ENCODE results near the gene PCID2. TPM values are rescaled to one million over a fixed set of nuclear protein-coding genes. Genes with fewer than 3 reads are reported as not detected.

Gene PCID2
- total RNA-seq, 2 donors from 2014 or later: 46.8 to 55.4 TPM

DNA sequence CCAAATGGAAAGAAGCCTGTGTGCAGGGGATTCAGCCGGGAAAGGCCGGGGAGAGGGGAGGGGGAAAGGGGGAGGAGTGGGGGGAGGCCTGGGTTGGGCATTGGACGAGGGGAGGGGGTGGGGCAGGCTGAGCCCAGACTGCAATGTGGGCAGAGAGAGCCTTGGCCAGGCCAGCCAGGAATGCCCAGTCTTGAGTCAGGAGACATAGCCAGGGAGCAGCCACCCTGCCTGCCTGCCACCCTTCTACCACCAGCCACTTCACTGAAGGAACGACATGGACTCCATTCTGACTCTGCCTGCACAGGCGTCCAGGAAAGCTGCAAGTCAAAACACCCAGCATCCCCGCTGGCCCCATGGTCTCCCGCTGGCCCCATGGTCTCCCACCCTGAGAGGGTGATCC lies 49.5 kb downstream of the PCID2 start:
- H3K36me3 ChIP-seq: no peaks in the 10 kb centered on the region
- H3K9me3 ChIP-seq: no peaks in the 10 kb centered on the region
- H3K4me1 ChIP-seq (ENCODE audit: control insufficient read depth in 1 of 2, low read depth in 2 of 2): no peaks in the 10 kb centered on the region
- H3K27ac ChIP-seq: no peak overlapping the region
- TF ChIP-seq, protein P1, sequence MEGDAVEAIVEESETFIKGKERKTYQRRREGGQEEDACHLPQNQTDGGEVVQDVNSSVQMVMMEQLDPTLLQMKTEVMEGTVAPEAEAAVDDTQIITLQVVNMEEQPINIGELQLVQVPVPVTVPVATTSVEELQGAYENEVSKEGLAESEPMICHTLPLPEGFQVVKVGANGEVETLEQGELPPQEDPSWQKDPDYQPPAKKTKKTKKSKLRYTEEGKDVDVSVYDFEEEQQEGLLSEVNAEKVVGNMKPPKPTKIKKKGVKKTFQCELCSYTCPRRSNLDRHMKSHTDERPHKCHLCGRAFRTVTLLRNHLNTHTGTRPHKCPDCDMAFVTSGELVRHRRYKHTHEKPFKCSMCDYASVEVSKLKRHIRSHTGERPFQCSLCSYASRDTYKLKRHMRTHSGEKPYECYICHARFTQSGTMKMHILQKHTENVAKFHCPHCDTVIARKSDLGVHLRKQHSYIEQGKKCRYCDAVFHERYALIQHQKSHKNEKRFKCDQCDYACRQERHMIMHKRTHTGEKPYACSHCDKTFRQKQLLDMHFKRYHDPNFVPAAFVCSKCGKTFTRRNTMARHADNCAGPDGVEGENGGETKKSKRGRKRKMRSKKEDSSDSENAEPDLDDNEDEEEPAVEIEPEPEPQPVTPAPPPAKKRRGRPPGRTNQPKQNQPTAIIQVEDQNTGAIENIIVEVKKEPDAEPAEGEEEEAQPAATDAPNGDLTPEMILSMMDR (IDR thresholded peaks at IDR 0.05): no peak
- ATAC-seq (ENCODE audit: insufficient number of reproducible peaks, low FRiP score, low read depth): no peak
- DNase-seq (ENCODE audit: low spot score): no peak
- no peak overlapping the region for H3K4me3 ChIP-seq
- H3K27me3 ChIP-seq (replicated peaks; ENCODE audit: insufficient read depth): no peaks in the 10 kb centered on the region

DNA sequence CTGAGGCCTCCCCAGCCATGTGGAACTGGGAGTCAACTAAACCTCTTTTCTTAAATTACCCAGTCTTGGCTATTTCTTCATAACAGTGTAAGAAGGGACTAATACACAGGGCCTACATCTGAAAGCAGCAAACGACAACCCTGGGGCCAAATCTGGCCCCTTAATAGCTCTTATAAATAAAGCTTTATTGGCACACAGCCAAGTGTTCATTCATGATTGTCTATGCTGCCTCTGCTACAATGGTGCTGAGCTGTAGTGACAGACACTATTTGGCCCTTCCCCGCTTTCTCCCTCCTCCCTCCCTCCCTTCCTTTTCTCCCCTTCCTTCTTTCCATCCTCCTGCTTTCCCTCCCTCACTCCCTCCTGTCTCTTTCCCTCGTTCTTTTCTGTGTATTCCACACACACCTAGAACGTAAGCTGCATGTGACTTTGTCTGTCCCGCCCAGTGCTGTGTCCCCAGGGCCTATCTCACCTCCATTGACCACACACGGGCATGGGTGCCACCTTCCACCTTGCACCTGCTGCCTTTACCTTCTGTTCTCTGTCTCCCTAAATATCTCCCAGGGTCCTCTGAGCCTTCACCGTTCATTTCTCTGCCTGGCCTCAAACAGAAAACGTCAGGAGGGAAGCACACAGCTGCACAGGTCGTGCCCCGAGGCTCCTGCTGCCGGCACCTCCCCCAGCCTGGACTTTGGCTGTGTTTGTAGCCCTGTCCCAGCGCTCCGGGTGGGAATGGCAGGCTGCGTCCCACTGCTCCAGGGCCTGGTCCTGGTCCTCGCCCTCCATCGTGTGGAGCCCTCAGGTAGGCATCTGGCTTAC lies 50.3 kb downstream of the PCID2 start, which contains the start of gene PROZ:
TSS of gene PROZ (plus strand) at position 720 of the 819 bp plus-strand sequence. CDS start at position 733, 13 bp downstream.
- H3K27me3 ChIP-seq (replicated peaks; ENCODE audit: insufficient read depth): no peaks in the 10 kb centered on the region
- peaks cover 1 to 5% of the 10 kb centered on the region in 2 donors for H3K4me1 ChIP-seq (ENCODE audit: control insufficient read depth in 1 of 2, low read depth in 2 of 2)
- ATAC-seq (ENCODE audit: insufficient number of reproducible peaks, low FRiP score, low read depth) (no peak), DNase-seq (ENCODE audit: low spot score) (no peak)
- H3K4me3 ChIP-seq: no peak within 1 kb of the TSS
- TF ChIP-seq, protein P1 (IDR thresholded peaks at IDR 0.05): no peak
- no peak within 1 kb of the TSS for H3K27ac ChIP-seq
- H3K36me3 ChIP-seq: no peaks in the 10 kb centered on the region
- no peaks in the 10 kb centered on the region for H3K9me3 ChIP-seq

DNA sequence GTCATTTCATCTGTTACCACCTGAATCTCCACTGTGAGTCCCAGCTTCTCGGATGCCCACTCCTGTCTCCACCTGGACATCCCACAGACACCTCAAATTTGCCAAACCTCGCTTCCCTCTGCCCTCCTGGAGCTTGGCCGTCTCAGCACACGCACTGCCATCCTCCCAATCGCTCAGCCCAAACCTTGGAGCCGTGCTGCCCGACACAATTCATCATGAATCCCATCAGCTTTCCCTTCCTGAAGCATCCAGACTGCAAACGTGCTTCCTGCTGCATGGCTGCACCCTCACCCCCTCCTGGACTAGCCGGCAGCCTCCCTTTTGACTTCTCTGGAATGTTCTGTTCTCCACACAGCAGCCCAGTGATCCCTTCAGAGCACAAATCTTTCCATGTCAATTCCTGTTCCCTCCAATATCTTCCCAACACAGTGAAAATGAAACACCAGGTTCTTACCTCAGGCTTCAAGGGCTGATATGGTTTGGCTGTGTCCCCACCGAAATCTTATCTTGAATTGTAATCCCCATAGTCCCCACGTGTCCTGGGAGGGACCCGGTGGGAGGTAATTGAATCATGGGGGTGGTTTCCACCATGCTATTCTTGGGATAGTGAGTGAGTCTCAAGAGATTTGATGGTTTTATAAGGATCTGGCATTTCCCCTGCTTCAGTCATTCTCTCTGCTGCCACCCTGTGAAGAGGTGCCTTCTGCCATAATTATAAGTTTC lies 51.1 kb downstream of the PCID2 start:
- no peaks in the 10 kb centered on the region for H3K27me3 ChIP-seq (replicated peaks; ENCODE audit: insufficient read depth)
- H3K9me3 ChIP-seq: no peaks in the 10 kb centered on the region
- TF ChIP-seq, protein P1 (IDR thresholded peaks at IDR 0.05): no peak
- no peaks in the 10 kb centered on the region for H3K36me3 ChIP-seq
- peaks cover 4 to 12% of the 10 kb centered on the region in 2 donors for H3K4me1 ChIP-seq (ENCODE audit: control insufficient read depth in 1 of 2, low read depth in 2 of 2)
- no peak overlapping the region for H3K27ac ChIP-seq
- H3K4me3 ChIP-seq: no peak overlapping the region
- ATAC-seq (ENCODE audit: insufficient number of reproducible peaks, low FRiP score, low read depth) (no peak), DNase-seq (ENCODE audit: low spot score) (no peak)

DNA sequence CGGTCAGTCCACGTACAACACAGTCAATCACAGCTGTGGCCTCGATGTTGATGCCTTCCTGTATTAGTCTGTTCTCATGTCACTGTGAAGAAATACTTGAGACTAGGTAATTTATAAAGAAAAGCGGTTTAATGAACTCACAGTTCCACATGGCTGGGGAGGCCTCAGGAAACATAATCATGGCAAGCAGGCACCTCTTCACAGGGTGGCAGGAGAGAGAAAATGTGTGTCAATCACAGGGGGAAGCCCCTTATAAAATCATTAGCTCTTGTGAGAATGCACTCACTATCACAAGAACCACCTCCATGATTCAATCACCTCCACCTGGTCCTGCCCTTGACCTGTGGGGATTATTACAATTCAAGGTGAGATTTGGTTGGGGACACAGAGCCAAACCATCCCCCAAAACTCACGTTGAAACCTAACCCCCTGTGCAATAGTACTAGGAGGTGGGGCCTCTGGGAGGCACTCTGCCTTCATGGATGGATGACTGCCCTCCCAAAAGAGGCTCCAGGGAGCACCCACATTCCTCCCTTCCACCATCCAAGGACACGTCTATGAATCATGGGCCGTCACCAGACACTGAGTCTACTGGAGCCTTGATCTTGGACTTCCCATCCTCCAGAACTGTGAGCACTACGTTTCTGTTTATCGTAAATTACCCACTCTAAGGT lies 52.4 kb downstream of the PCID2 start:
- DNase-seq (ENCODE audit: low spot score): no peak

More for the DNA sequence above, 52.4 kb downstream of the PCID2 start:
- no peaks in the 10 kb centered on the region for H3K27me3 ChIP-seq (replicated peaks; ENCODE audit: insufficient read depth)
- H3K36me3 ChIP-seq: no peaks in the 10 kb centered on the region
- no peak overlapping the region for H3K4me3 ChIP-seq
- TF ChIP-seq, protein P1 (IDR thresholded peaks at IDR 0.05): no peak
- no peak overlapping the region for H3K27ac ChIP-seq
- H3K4me1 ChIP-seq (ENCODE audit: control insufficient read depth in 1 of 2, low read depth in 2 of 2): peaks cover 7 to 17% of the 10 kb centered on the region in 2 donors
- H3K9me3 ChIP-seq: no peaks in the 10 kb centered on the region
- no peak for ATAC-seq (ENCODE audit: insufficient number of reproducible peaks, low FRiP score, low read depth)
